Body of pancreas (tissue), 4 donors: ENCODE data around the gene MPP7. TPM values are rescaled to one million over a fixed set of nuclear protein-coding genes. Genes with fewer than 3 reads are reported as not detected.

Experiments used
- ATAC-seq: fragments of 150-250 bp; one replicate; pipeline ENCODE4 v1.9.1; 2016
- DNase-seq, 4 donors: peaks; one replicate each; pipeline ENCODE4 v3.0.0-alpha.2; 2019
- H3K27ac ChIP-seq, 4 donors: fragments of 200-600 bp; sonication (generic); 1 replicate in 3 of 4; 2 replicates in 1 of 4; pipeline versions ENCODE4 v1.5.1 to v1.6.1; 2016 to 2019; ENCODE audit warnings: mild to moderate bottlenecking in 1 of 4, mixed read lengths in 1 of 4, moderate library complexity in 1 of 4
- H3K27me3 ChIP-seq, 2 donors: fragments of 200-600 bp; sonication (generic); one replicate each; pipeline ENCODE4 v1.6.0; 2016; ENCODE audit warnings: mild to moderate bottlenecking in 1 of 2
- H3K36me3 ChIP-seq, 2 donors: fragments of 200-600 bp; sonication (generic); replicated peaks in 1 of 2; 2 replicates each; pipeline ENCODE4 v1.5.1; 2016; ENCODE audit warnings: low read depth in 2 of 2; ENCODE audit not compliant: insufficient read depth in 1 of 2
- H3K4me1 ChIP-seq: fragments of 200-600 bp; sonication (generic); one replicate; pipeline ENCODE4 v1.6.0; 2016
- H3K4me3 ChIP-seq, 2 donors: fragments of 200-600 bp; sonication (generic); 1 replicate in 1 of 2; 2 replicates in 1 of 2; pipeline ENCODE4 v1.5.1; 2016 to 2019
- H3K9me3 ChIP-seq, 3 donors: fragments of 200-600 bp; sonication (generic); 1 replicate in 2 of 3; 2 replicates in 1 of 3; pipeline ENCODE4 v1.5.1; 2016
- POLR2A ChIP-seq, 3 donors: fragments of 450-650 bp; IDR thresholded peaks; one replicate each; pipeline ENCODE4 v1.6.1; 2016; ENCODE audit warnings: antibody characterized with exemption in 3 of 3, mild to moderate bottlenecking in 2 of 3
- WGBS, 2 donors: methylation state at CpG; one replicate each; pipeline ENCODE4 v1.1.5; 2017; 5-methylcytosine and 5-hydroxymethylcytosine counted together
- intact Hi-C: fragments of 100-400 bp; cut with DNase I; formaldehyde crosslinking; loops from one replicate; pipeline ENCODE4 v1.15.1; 2023
- total RNA-seq, 2 donors: library from RNA; depleted of rRNA; stranded (reverse); fragments of >200 nt; gene quantifications; one replicate each; pipeline ENCODE4 v1.1.0, GENCODE V29; 2016
- TF ChIP-seq, protein P1 (sequence below), 7 experiments: fragments of 450-650 bp in 4 of 7; fragments of 200-600 bp in 3 of 7; sonication (generic) in 3 of 7; IDR thresholded peaks; one replicate each; pipeline ENCODE4 v1.5.1; 2016 to 2019; ENCODE audit warnings: antibody characterized with exemption in 7 of 7

The MPP7 gene
- total RNA-seq, 2 donors from 2014 or later, result 5.9 to 12.2 TPM

DNA sequence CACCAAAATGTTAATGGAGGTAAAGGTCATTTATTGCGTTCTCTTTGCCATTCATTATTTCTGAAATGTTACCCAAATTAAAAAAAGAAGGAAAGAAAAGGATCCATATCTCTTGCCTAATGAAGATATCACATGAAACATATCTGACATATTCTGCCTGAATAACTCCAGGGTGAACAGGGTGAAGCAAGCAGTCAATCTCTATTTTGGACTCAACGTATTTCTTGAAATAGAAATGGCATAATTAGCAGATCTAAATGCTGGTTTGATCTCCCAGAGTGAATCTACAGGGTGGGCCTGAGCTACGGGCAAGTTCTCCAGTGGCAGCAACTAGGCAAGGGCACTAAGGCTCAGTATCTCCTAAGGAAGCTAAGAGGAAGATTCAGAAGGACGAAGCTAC lies 24.0 kb downstream of the MPP7 start:
- Histone ChIP-seq H3K4me1 (peaks cover 37% of the 10 kb centered on the region), H3K27me3 (no peaks in the 10 kb centered on the region), H3K4me3 (no peak overlapping the region), H3K36me3 (no peaks in the 10 kb centered on the region), H3K27ac (no peak overlapping the region), H3K9me3 (no peaks in the 10 kb centered on the region)
- TF ChIP-seq, protein P1, sequence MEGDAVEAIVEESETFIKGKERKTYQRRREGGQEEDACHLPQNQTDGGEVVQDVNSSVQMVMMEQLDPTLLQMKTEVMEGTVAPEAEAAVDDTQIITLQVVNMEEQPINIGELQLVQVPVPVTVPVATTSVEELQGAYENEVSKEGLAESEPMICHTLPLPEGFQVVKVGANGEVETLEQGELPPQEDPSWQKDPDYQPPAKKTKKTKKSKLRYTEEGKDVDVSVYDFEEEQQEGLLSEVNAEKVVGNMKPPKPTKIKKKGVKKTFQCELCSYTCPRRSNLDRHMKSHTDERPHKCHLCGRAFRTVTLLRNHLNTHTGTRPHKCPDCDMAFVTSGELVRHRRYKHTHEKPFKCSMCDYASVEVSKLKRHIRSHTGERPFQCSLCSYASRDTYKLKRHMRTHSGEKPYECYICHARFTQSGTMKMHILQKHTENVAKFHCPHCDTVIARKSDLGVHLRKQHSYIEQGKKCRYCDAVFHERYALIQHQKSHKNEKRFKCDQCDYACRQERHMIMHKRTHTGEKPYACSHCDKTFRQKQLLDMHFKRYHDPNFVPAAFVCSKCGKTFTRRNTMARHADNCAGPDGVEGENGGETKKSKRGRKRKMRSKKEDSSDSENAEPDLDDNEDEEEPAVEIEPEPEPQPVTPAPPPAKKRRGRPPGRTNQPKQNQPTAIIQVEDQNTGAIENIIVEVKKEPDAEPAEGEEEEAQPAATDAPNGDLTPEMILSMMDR (IDR thresholded peaks at IDR 0.05), result no peak
- no peak for TF ChIP-seq POLR2A (IDR thresholded peaks at IDR 0.05)
- ATAC-seq, result no peak
- no peak for DNase-seq
- 65 to 91% methylated on average over 4 of the region's 4 CpGs for WGBS, 2 donors
- intact Hi-C loops, result no loop called here

DNA sequence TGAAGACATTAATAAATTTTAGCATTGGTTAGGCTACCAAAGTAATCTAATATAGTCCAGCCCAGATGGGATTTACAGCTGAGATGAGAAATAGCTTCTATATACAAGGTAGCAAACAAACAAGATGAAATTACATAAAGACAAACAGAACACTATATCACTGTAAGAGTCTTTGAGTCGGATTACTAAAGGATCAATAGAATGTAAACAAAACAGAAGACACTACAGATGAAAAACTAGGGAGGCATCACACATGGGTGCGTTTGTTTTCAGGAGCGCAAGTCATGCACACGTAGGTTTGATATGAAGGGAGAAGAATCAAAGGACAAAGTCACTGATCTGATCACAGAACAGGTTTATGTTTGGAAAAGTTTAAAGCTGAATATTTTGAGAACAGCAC lies 26.5 kb downstream of the MPP7 start:
- WGBS, 2 donors, result 48 to 52% methylated on average over 4 of the region's 4 CpGs

DNA sequence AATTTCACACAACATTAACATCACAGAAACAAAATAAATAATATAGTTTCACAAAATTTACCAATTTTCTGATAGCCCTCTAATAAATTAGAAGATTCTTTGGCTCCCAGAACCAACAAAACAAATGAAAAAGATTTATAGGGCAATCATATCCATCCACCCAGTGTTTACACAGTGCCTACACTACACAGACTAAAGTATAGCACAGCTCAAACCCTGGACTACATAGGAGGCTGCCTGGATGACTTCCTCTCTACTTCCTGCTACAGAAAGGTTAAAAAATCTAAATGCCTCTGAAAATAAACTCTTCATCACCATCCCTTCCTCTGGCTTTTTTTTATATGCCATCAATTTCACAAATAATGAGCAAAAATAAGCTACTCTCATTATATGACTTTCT lies 28.4 kb downstream of the MPP7 start:
- Histone ChIP-seq H3K4me1 (no peaks in the 10 kb centered on the region), H3K27ac (no peak overlapping the region), H3K9me3 (no peaks in the 10 kb centered on the region), H3K36me3 (no peaks in the 10 kb centered on the region), H3K27me3 (no peaks in the 10 kb centered on the region), H3K4me3 (no peak overlapping the region)
- no peak for ATAC-seq
- intact Hi-C loops, result no loop called here
- DNase-seq, result no peak
- TF ChIP-seq, protein P1 (IDR thresholded peaks at IDR 0.05), result no peak
- no peak for TF ChIP-seq POLR2A (IDR thresholded peaks at IDR 0.05)

More for the DNA sequence above, 26.5 kb downstream of the MPP7 start:
- Histone ChIP-seq H3K27me3 (no peaks in the 10 kb centered on the region), H3K27ac (no peak overlapping the region), H3K4me1 (peaks cover 12% of the 10 kb centered on the region), H3K9me3 (no peaks in the 10 kb centered on the region), H3K36me3 (no peaks in the 10 kb centered on the region), H3K4me3 (no peak overlapping the region)
- intact Hi-C loops, result no loop called here
- TF ChIP-seq, protein P1 (IDR thresholded peaks at IDR 0.05), result no peak
- TF ChIP-seq POLR2A (IDR thresholded peaks at IDR 0.05), result no peak
- no peak for DNase-seq
- ATAC-seq, result no peak

DNA sequence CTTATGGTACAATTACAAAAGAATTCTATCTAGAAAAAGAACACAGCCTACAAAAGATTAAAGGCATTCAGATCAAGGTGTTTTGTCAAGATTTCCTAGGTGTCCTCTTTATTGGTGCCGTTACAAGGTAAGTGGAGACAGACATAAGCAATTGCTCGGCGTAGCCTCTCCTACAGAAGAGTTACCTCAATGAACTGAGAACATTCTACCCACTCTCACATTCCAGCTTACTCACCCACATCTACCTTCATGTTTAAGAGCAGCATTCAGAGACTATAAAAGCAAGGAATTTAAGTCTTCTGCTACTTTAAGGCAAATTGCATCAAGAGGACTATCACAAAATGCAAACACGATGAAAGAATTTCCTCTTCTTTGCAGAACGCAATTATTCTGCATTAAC lies 29.5 kb downstream of the MPP7 start:
- Histone ChIP-seq H3K9me3 (no peaks in the 10 kb centered on the region), H3K4me3 (no peak overlapping the region), H3K27ac (no peak overlapping the region), H3K36me3 (no peaks in the 10 kb centered on the region), H3K4me1 (no peaks in the 10 kb centered on the region), H3K27me3 (no peaks in the 10 kb centered on the region)
- TF ChIP-seq POLR2A (IDR thresholded peaks at IDR 0.05), result no peak
- TF ChIP-seq, protein P1 (IDR thresholded peaks at IDR 0.05), result no peak
- ATAC-seq (no peak), DNase-seq (no peak)
- intact Hi-C loops, result no loop called here
- WGBS, 2 donors, result 79 to 84% methylated on average over 5 of the region's 5 CpGs

DNA sequence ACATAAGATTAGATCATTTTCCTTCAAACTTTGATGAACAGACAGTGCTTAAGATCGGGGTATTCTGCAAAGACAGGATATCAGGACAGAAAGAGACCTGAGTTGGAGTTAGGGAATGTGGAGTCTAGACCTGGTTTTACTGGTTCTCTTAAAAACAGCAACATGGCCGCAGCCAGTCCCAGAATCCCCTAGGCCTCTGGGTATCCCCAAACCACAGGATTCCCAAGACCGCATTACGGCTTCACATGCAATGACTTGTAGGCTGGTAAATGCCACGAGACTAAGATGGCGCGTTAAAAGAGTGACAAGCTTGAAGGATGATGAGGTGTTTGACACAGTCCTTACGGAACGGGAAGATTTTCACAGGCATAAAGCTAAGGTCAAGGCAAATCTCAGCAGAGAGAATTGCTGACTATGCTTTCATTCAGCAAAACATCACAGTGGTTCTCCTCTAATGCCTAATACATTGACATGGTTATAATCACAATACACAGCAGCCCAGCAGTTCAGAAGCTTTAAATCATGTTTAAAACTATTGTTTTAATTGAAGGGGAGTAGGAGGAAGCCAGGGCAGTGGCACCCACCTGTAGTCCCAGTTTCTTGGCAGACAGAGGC lies 32.9 kb downstream of the MPP7 start:
- Histone ChIP-seq H3K27ac (no peak overlapping the region), H3K4me3 (no peak overlapping the region), H3K27me3 (no peaks in the 10 kb centered on the region), H3K36me3 (no peaks in the 10 kb centered on the region), H3K4me1 (no peaks in the 10 kb centered on the region), H3K9me3 (no peaks in the 10 kb centered on the region)
- no peak for DNase-seq
- no peak for ATAC-seq
- intact Hi-C loops, result no loop called here
- WGBS, 2 donors, result 82 to 98% methylated on average over 9 of the region's 9 CpGs
- TF ChIP-seq POLR2A (IDR thresholded peaks at IDR 0.05), result no peak
- TF ChIP-seq, protein P1 (IDR thresholded peaks at IDR 0.05), result no peak
